H1 (cell line): ENCODE measurements around the gene DEGS2. TPM values are rescaled to one million over a fixed set of nuclear protein-coding genes. Genes with fewer than 3 reads are reported as not detected.

Experiments
- CTCF ChIA-PET: fragments of 300-600 bp; sonication (Branson Sonifier 250); formaldehyde crosslinking; loops from one replicate; lab custom pipeline; 2021; ENCODE audit not compliant: partially characterized antibody; lab: Charles Lee
- POLR2A ChIA-PET: fragments of 300-600 bp; sonication (Branson Sonifier 250); formaldehyde crosslinking; loops from one replicate; lab custom pipeline; 2021; ENCODE audit warnings: inconsistent platforms; ENCODE audit not compliant: partially characterized antibody; lab: Charles Lee
- DNase-seq, 2 experiments: peaks; one replicate each; pipeline versions ENCODE4 v3.0.0 to v3.0.0-alpha.2; 2010 to 2022; ENCODE audit warnings: low spot score in 2 of 2, low read depth in 1 of 2, mixed read lengths in 1 of 2
- FAIRE-seq: peaks from 2 replicates; lab custom pipeline; 2011; peaks lifted over from hg19 to GRCh38; lab: Jason Lieb, UNC
- H2AFZ ChIP-seq: 2 replicates; pipeline ENCODE4 v1.8.1; 2012; ENCODE audit warnings: low read length, inconsistent platforms
- H2AK5ac ChIP-seq: 2 replicates; pipeline ENCODE4 v1.6.1; 2013; ENCODE audit warnings: low read depth, low read length
- H2BK120ac ChIP-seq: replicated peaks from 2 replicates; pipeline ENCODE3; 2013; ENCODE audit warnings: low read depth, low read length, inconsistent platforms
- H2BK12ac ChIP-seq: 2 replicates; pipeline ENCODE4 v1.6.1; 2013; ENCODE audit warnings: low read depth, low read length
- H2BK15ac ChIP-seq: 2 replicates; pipeline ENCODE4 v1.6.1; 2013; ENCODE audit warnings: low read length
- H2BK20ac ChIP-seq: 2 replicates; pipeline ENCODE4 v1.6.1; 2013; ENCODE audit warnings: low read length
- H2BK5ac ChIP-seq: 2 replicates; pipeline ENCODE4 v1.6.1; 2013; ENCODE audit warnings: low read depth, low read length
- H3K14ac ChIP-seq: 2 replicates; pipeline ENCODE4 v1.6.1; 2013; ENCODE audit warnings: inconsistent platforms; ENCODE audit not compliant: insufficient read length
- H3K18ac ChIP-seq: 2 replicates; pipeline ENCODE4 v1.6.1; 2013; ENCODE audit warnings: low read length; ENCODE audit errors: extremely low read depth
- H3K23ac ChIP-seq: 2 replicates; pipeline ENCODE4 v1.6.1; 2013; ENCODE audit warnings: inconsistent platforms; ENCODE audit not compliant: insufficient read length
- H3K23me2 ChIP-seq: 2 replicates; pipeline ENCODE4 v1.6.1; 2013; ENCODE audit warnings: low read depth, low read length
- H3K27ac ChIP-seq: 2 replicates; pipeline ENCODE4 v1.6.1; 2011; ENCODE audit warnings: low read depth, low read length, inconsistent platforms
- H3K27me3 ChIP-seq, 4 experiments: replicated peaks in 1 of 4; 1 replicate in 1 of 4; 2 replicates in 3 of 4; pipeline versions ENCODE4 v1.6.1 to v1.8.1; 2011 to 2013; ENCODE audit warnings: low read length in 3 of 4, mild to moderate bottlenecking in 3 of 4, inconsistent platforms in 2 of 4, mixed read lengths in 2 of 4, moderate library complexity in 1 of 4; ENCODE audit not compliant: control insufficient read depth in 3 of 4, insufficient read depth in 3 of 4; ENCODE audit errors: extremely low read depth in 1 of 4
- H3K36me3 ChIP-seq, 4 experiments: 2 replicates each; pipeline versions ENCODE4 v1.6.1 to v1.8.1; 2011 to 2013; ENCODE audit warnings: mild to moderate bottlenecking in 4 of 4, low read length in 3 of 4, moderate library complexity in 2 of 4, control low read depth in 1 of 4, inconsistent platforms in 1 of 4; ENCODE audit not compliant: insufficient read depth in 4 of 4, control insufficient read depth in 2 of 4
- H3K4ac ChIP-seq: replicated peaks from 2 replicates; pipeline ENCODE3; 2013; ENCODE audit warnings: low read length, low read depth, mixed read lengths, inconsistent platforms; ENCODE audit not compliant: insufficient read length
- H3K4me1 ChIP-seq, 4 experiments: replicated peaks in 1 of 4; 1 replicate in 1 of 4; 2 replicates in 3 of 4; pipeline versions ENCODE4 v1.6.1 to v1.8.1; 2011 to 2013; ENCODE audit warnings: low read length in 3 of 4, inconsistent platforms in 2 of 4, mixed read lengths in 1 of 4; ENCODE audit not compliant: insufficient read depth in 4 of 4, control insufficient read depth in 3 of 4
- H3K4me2 ChIP-seq, 2 experiments: 2 replicates each; pipeline versions ENCODE4 v1.6.1 to v1.8.1; 2011 to 2013; ENCODE audit warnings: low read depth in 2 of 2, low read length in 2 of 2, control low read depth in 1 of 2, inconsistent platforms in 1 of 2, mild to moderate bottlenecking in 1 of 2; ENCODE audit not compliant: insufficient read depth in 1 of 2
- H3K4me3 ChIP-seq, 4 experiments: fragments of 200-600, 300-600 bp in 1 of 4; sonication (generic), shearing (Covaris generic), sonication (Bioruptor Twin) in 1 of 4; 2 replicates each; pipeline versions ENCODE4 v1.5.1 to v1.8.1; 2011 to 2016; ENCODE audit warnings: low read length in 4 of 4, low read depth in 3 of 4, control low read depth in 2 of 4, inconsistent platforms in 2 of 4, mild to moderate bottlenecking in 2 of 4, mixed read lengths in 1 of 4, moderate library complexity in 1 of 4; ENCODE audit not compliant: insufficient read depth in 2 of 4; ENCODE audit errors: extremely low read depth in 1 of 4
- H3K56ac ChIP-seq: replicated peaks from 2 replicates; pipeline ENCODE3; 2013; ENCODE audit warnings: low read depth, mild to moderate bottlenecking, mixed read lengths, low read length, inconsistent platforms; ENCODE audit not compliant: insufficient read length
- H3K79me1 ChIP-seq: 2 replicates; pipeline ENCODE4 v1.6.1; 2013; ENCODE audit warnings: low read depth, low read length, control low read depth
- H3K79me2 ChIP-seq, 2 experiments: 2 replicates each; pipeline versions ENCODE4 v1.6.1 to v1.8.1; 2012 to 2013; ENCODE audit warnings: low read length in 2 of 2, mild to moderate bottlenecking in 2 of 2, inconsistent platforms in 1 of 2; ENCODE audit not compliant: insufficient read depth in 2 of 2, control insufficient read depth in 1 of 2
- H3K9ac ChIP-seq, 4 experiments: replicated peaks in 1 of 4; 1 replicate in 1 of 4; 2 replicates in 3 of 4; pipeline versions ENCODE4 v1.6.1 to v1.8.1; 2011 to 2013; ENCODE audit warnings: low read depth in 3 of 4, low read length in 3 of 4, control low read depth in 2 of 4, mild to moderate bottlenecking in 2 of 4, moderate library complexity in 2 of 4, inconsistent platforms in 1 of 4; ENCODE audit errors: extremely low read depth in 1 of 4
- H3K9me3 ChIP-seq, 2 experiments: 2 replicates each; pipeline versions ENCODE4 v1.6.1 to v1.8.1; 2012 to 2013; ENCODE audit warnings: mild to moderate bottlenecking in 2 of 2, moderate library complexity in 2 of 2, control low read depth in 1 of 2, inconsistent platforms in 1 of 2, low read depth in 1 of 2, low read length in 1 of 2, mixed read lengths in 1 of 2; ENCODE audit not compliant: insufficient read depth in 2 of 2
- H4K20me1 ChIP-seq, 2 experiments: replicated peaks in 1 of 2; 2 replicates each; pipeline versions ENCODE3 to v1.8.1; 2011 to 2013; ENCODE audit warnings: inconsistent platforms in 2 of 2, low read length in 2 of 2, mild to moderate bottlenecking in 1 of 2; ENCODE audit not compliant: insufficient read depth in 2 of 2, control insufficient read depth in 1 of 2
- H4K5ac ChIP-seq: 2 replicates; pipeline ENCODE4 v1.6.1; 2013; ENCODE audit warnings: low read length, low read depth, mixed read lengths, inconsistent platforms; ENCODE audit not compliant: insufficient read length
- H4K8ac ChIP-seq: 2 replicates; pipeline ENCODE4 v1.8.0; 2013; ENCODE audit warnings: mild to moderate bottlenecking, moderate library complexity, low read length, inconsistent platforms; ENCODE audit not compliant: insufficient read depth; ENCODE audit errors: extremely low read depth
- H4K91ac ChIP-seq: replicated peaks from 2 replicates; pipeline ENCODE3; 2013; ENCODE audit warnings: low read length, mixed read lengths, inconsistent platforms; ENCODE audit not compliant: insufficient read length
- CBX5 ChIP-seq: fragments of 300-800, 300-1000 bp; sonication (generic); IDR thresholded peaks from 2 replicates; pipeline ENCODE4 v1.7.1; 2016; ENCODE audit warnings: antibody characterized with exemption, low read length, low read depth
- CBX8 ChIP-seq: fragments of 300-800, 300-1000 bp; sonication (generic); IDR thresholded peaks from 2 replicates; pipeline ENCODE4 v1.7.1; 2016; ENCODE audit warnings: low read depth, low read length, borderline replicate concordance
- GTF2F1 ChIP-seq: IDR thresholded peaks from 2 replicates; pipeline ENCODE4 v1.6.1; 2012; ENCODE audit warnings: low read depth, low read length, improper control_type of control experiment, borderline replicate concordance
- KDM1A ChIP-seq: fragments of 200-600, 300-600 bp; sonication (generic); IDR thresholded peaks from 2 replicates; pipeline ENCODE4 v1.7.1; 2016; ENCODE audit warnings: mild to moderate bottlenecking, low read length, borderline replicate concordance
- MAX ChIP-seq: IDR thresholded peaks from 2 replicates; pipeline ENCODE4 v1.6.1; 2012; ENCODE audit warnings: inconsistent platforms
- SAP30 ChIP-seq: fragments of 300-600 bp; sonication (generic); IDR thresholded peaks from 2 replicates; pipeline ENCODE4 v1.7.1; 2012; ENCODE audit warnings: low read length, moderate library complexity, mild to moderate bottlenecking, inconsistent platforms; ENCODE audit not compliant: insufficient read depth, insufficient replicate concordance
- SIRT6 ChIP-seq: IDR thresholded peaks from one replicate; pipeline ENCODE4 v1.7.1; 2012; ENCODE audit warnings: low read length, inconsistent platforms
- YY1 ChIP-seq: IDR thresholded peaks from 2 replicates; pipeline ENCODE4 v1.6.1; 2011; ENCODE audit warnings: low read depth, mild to moderate bottlenecking, low read length
- WGBS, 2 experiments: shearing (Covaris generic) in 1 of 2; methylation state at CpG; one replicate each; pipeline versions ENCODE4 v1.1.6 to v1.1.7; 2013 to 2015; ENCODE audit warnings: low lambda C conversion rate in 2 of 2, mixed read lengths in 2 of 2, inconsistent platforms in 1 of 2, low coverage in 1 of 2, missing lambda C conversion rate in 1 of 2; ENCODE audit not compliant: insufficient replicate concordance in 2 of 2, insufficient coverage in 1 of 2, insufficient read length in 1 of 2; ENCODE audit errors: extremely low coverage in 1 of 2, missing lambda C conversion rate in 1 of 2; 5-methylcytosine and 5-hydroxymethylcytosine counted together
- polyA plus RNA-seq, 7 experiments: library from polyadenylated mRNA; depleted of rRNA in 3 of 7; stranded (reverse) in 5 of 7; unstranded in 2 of 7; fragments of >200 nt in 5 of 7; fragments of 200-250 nt in 2 of 7; gene quantifications; 1 replicate in 5 of 7; 2 replicates in 1 of 7; 4 replicates in 1 of 7; pipeline versions ENCODE4 v1.2.1 to v1.2.3, GENCODE V29; 2011 to 2013; ENCODE audit warnings: missing spikeins in 2 of 7, mixed read lengths in 2 of 7
- total RNA-seq: library from RNA; stranded (reverse); fragmentation: NEBNext Ultra II Directional; extraction: Animal tissue kit (Norgen Biotek cat#: 25700); gene quantifications from 2 replicates; pipeline ENCODE4 v1.2.1, GENCODE V29; 2021
- TF ChIP-seq, protein P1 (sequence below), 3 experiments: IDR thresholded peaks; 1 replicate in 2 of 3; 2 replicates in 1 of 3; pipeline versions ENCODE4 v1.5.1 to v1.6.1; 2011; ENCODE audit warnings: low read length in 3 of 3, mild to moderate bottlenecking in 3 of 3, inconsistent platforms in 2 of 3, low read depth in 1 of 3, moderate library complexity in 1 of 3; ENCODE audit not compliant: insufficient read depth in 1 of 3; ENCODE audit errors: control extremely low read depth in 1 of 3

Gene DEGS2
- total and polyA plus RNA-seq, 2 of the 8 experiments (the other 6 are each of a cell fraction or from before 2014, with no cell fraction given), result 0.61 to 0.82 TPM

DNA sequence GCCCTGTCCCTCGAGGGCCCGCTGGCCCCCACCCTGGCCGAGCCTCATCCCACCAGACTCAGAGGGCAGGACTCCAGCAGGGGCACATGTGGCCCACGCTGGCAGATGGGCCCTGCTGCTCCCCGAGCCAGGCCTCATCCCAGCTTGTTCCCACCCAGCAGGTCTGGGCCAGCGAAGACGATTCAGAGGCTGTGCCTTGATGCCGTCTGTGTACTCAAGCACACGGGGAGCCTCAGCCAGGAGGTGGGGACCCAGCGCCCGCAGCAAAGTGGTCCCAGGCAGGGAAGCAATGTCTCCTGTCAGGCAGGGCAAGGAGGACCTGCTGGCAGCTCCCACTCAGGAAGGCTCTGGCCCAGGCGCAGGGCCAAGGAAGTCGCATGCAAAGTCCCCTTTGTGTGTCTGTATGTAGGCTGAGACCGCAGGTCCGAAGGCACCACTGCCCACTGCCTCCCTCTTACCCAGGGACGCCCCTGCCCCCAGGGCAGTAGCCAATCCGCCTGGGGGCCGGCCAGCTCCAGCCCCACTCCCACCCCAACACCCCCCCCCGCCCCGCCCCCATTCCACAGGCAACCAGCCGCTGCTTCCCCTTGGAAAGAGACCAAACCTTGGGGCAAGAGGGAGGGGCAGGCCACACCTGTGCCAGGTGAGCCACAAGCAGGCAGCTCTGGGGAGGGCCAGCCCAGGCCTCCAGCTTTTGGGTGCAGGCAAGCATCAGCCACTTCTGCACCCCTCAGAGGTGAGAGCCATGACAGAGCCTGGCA is 9.4 kb downstream of the DEGS2 start:
- no peak overlapping the region; the same call in 1 of the 2 replicates for H3K18ac ChIP-seq
- peak overlapping the region; percentile 27 for H4K91ac ChIP-seq
- H2BK15ac ChIP-seq, result no peak overlapping the region
- H3K4me2 ChIP-seq, result no peak overlapping the region
- WGBS, 2 experiments, result 86% methylated on average over 14 of the region's 21 CpGs; no CpG with 5 or more reads in 1 of the 2 experiments
- H3K79me1 ChIP-seq, result no peaks in the 10 kb centered on the region
- no peak overlapping the region for H4K8ac ChIP-seq
- H2BK12ac ChIP-seq, result peak overlapping the region; percentile 50; the same call in 1 of the 2 replicates
- no peaks in the 10 kb centered on the region for H3K23me2 ChIP-seq
- H3K9me3 ChIP-seq, result no peaks in the 10 kb centered on the region
- H3K36me3 ChIP-seq, result no peaks in the 10 kb centered on the region; a peak in 1 of 8 replicates
- H3K56ac ChIP-seq, result no peak overlapping the region
- no peak overlapping the region for H3K9ac ChIP-seq
- H2BK5ac ChIP-seq, result no peak overlapping the region
- H2BK20ac ChIP-seq, result no peak overlapping the region
- H3K4ac ChIP-seq, result no peak overlapping the region
- no peaks in the 10 kb centered on the region for H3K27me3 ChIP-seq
- H3K23ac ChIP-seq, result no peak overlapping the region
- H4K20me1 ChIP-seq, result peaks cover 0 to 1% of the 10 kb centered on the region in 2 experiments
- no peak overlapping the region for H3K4me3 ChIP-seq
- no peak for DNase-seq
- H3K14ac ChIP-seq, result no peak overlapping the region
- H2AK5ac ChIP-seq, result no peak overlapping the region
- CTCF ChIA-PET, result interaction anchor here (19.5 kb wide), 1 partner anchor 14 kb away, joined by 307 read pairs; no protein-coding TSS in a partner anchor
- no peak overlapping the region for H2BK120ac ChIP-seq
- no peak overlapping the region for H3K27ac ChIP-seq
- FAIRE-seq, result no peak
- H3K4me1 ChIP-seq, result peaks cover 0 to 5% (median 2%) of the 10 kb centered on the region in 4 experiments; a peak in 1 of 7 replicates
- H4K5ac ChIP-seq, result no peak overlapping the region
- POLR2A ChIA-PET, result no interaction called here
- no peak overlapping the region for H2AFZ ChIP-seq
- no peaks in the 10 kb centered on the region; a peak in 1 of 4 replicates for H3K79me2 ChIP-seq
- TF ChIP-seq KDM1A (no peak), CBX5 (no peak), YY1 (no peak), SAP30 (no peak), SIRT6 (no peak), MAX (no peak), CBX8 (no peak), GTF2F1 (no peak)
- TF ChIP-seq, protein P1, sequence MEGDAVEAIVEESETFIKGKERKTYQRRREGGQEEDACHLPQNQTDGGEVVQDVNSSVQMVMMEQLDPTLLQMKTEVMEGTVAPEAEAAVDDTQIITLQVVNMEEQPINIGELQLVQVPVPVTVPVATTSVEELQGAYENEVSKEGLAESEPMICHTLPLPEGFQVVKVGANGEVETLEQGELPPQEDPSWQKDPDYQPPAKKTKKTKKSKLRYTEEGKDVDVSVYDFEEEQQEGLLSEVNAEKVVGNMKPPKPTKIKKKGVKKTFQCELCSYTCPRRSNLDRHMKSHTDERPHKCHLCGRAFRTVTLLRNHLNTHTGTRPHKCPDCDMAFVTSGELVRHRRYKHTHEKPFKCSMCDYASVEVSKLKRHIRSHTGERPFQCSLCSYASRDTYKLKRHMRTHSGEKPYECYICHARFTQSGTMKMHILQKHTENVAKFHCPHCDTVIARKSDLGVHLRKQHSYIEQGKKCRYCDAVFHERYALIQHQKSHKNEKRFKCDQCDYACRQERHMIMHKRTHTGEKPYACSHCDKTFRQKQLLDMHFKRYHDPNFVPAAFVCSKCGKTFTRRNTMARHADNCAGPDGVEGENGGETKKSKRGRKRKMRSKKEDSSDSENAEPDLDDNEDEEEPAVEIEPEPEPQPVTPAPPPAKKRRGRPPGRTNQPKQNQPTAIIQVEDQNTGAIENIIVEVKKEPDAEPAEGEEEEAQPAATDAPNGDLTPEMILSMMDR (IDR thresholded peaks at IDR 0.05; ENCODE audit: control extremely low read depth in 1 of 3, insufficient read depth in 1 of 3, low read depth in 1 of 3, low read length in 3 of 3), result no peak
